Esophagus muscularis mucosa (tissue), 3 donors: Measurements from ENCODE around the gene KRTAP9-6.
"Not testable (repeated sequence)": the region's sequence is repeated elsewhere in the genome, so short reads cannot be mapped to it uniquely, and the experiment has no call there.

Experiments
- CTCF ChIP-seq, 3 experiments: fragments of 200-600 bp in 2 of 3; fragments of 450-650 bp in 1 of 3; sonication (generic) in 2 of 3; IDR thresholded peaks; one replicate each; pipeline ENCODE4 v1.5.1; 2017 to 2019; ENCODE audit warnings: antibody characterized with exemption in 3 of 3, mild to moderate bottlenecking in 2 of 3, moderate library complexity in 1 of 3
- POLR2A ChIP-seq: fragments of 450-650 bp; IDR thresholded peaks from one replicate; pipeline ENCODE4 v1.6.1; 2017; ENCODE audit warnings: antibody characterized with exemption, moderate library complexity, mild to moderate bottlenecking, low read depth
- POLR2AphosphoS5 ChIP-seq, 2 donors: sonication (generic); formaldehyde crosslinking; IDR thresholded peaks; one replicate each; pipeline ENCODE4 v1.6.1; 2017; ENCODE audit warnings: antibody characterized with exemption in 2 of 2

GRCh38 chr17:41249637-41250240 is 15.4 kb upstream of the KRTAP9-6 start, which contains the start of gene KRTAP9-4:
- not testable (repeated sequence) for TF ChIP-seq CTCF (IDR thresholded peaks at IDR 0.05); POLR2A; POLR2AphosphoS5 (IDR thresholded peaks at IDR 0.05)
